WTC11 (cell line): Measurements from ENCODE around the gene DTNBP1. TPM values are rescaled to one million over a fixed set of nuclear protein-coding genes. Genes with fewer than 3 reads are reported as not detected.

Experiments
- ATAC-seq: fragments of 200-7000 bp; cut with Tn5 transposase; 2 replicates; pipeline ENCODE4 v1.10.0; 2021; ENCODE audit warnings: mild to moderate bottlenecking, moderate library complexity
- CTCF ChIA-PET: fragments of 300-600 bp; sonication (Branson Sonifier 250); formaldehyde crosslinking; loops from one replicate; lab custom pipeline; 2021; ENCODE audit warnings: antibody characterized with exemption; lab: Charles Lee
- POLR2A ChIA-PET: fragments of 350-600 bp; sonication (Branson Sonifier 250); formaldehyde crosslinking; loops from one replicate; lab custom pipeline; 2021; ENCODE audit warnings: antibody characterized with exemption; lab: Charles Lee
- DNase-seq: peaks from one replicate; pipeline ENCODE4 v3.0.0; 2021; ENCODE audit warnings: low spot score
- H3K27ac Mint-ChIP-seq: 2 replicates; pipeline ENCODE4 v1.8.0; 2021; ENCODE audit warnings: mixed read lengths
- H3K27me3 Mint-ChIP-seq: 2 replicates; pipeline ENCODE4 v1.8.0; 2021; ENCODE audit warnings: low read depth, mild to moderate bottlenecking, moderate library complexity, mixed read lengths
- H3K36me3 Mint-ChIP-seq: 2 replicates; pipeline ENCODE4 v1.8.0; 2021; ENCODE audit warnings: mixed read lengths
- H3K4me1 Mint-ChIP-seq: 2 replicates; pipeline ENCODE4 v1.8.0; 2022; ENCODE audit warnings: mixed read lengths
- H3K4me3 Mint-ChIP-seq: 2 replicates; pipeline ENCODE4 v1.8.0; 2021; ENCODE audit warnings: mild to moderate bottlenecking, moderate library complexity, mixed read lengths
- H3K9me3 Mint-ChIP-seq: 2 replicates; pipeline ENCODE4 v1.8.0; 2021; ENCODE audit warnings: mixed read lengths
- FOXJ3 ChIP-seq: sonication (generic); formaldehyde crosslinking; IDR thresholded peaks from 2 replicates; pipeline ENCODE4 v1.9.0; 2021; ENCODE audit warnings: missing genetic modification reagents, mild to moderate bottlenecking, borderline replicate concordance
- SOX15 ChIP-seq: fragments of 250-450 bp; sonication (Bioruptor Pico); IDR thresholded peaks from 2 replicates; pipeline ENCODE4 v1.9.0; 2021; ENCODE audit warnings: mild to moderate bottlenecking
- TCF7 ChIP-seq: sonication (generic); formaldehyde crosslinking; IDR thresholded peaks from 2 replicates; pipeline ENCODE4 v1.8.0; 2022; ENCODE audit warnings: mild to moderate bottlenecking, low read depth, missing genetic modification reagents, moderate library complexity
- TEAD4 ChIP-seq: sonication (generic); formaldehyde crosslinking; IDR thresholded peaks from 2 replicates; pipeline ENCODE4 v1.8.0; 2022; ENCODE audit warnings: mild to moderate bottlenecking, missing genetic modification reagents
- ZNF263 ChIP-seq: sonication (generic); formaldehyde crosslinking; IDR thresholded peaks from 2 replicates; pipeline ENCODE4 v1.8.1; 2022; ENCODE audit warnings: low read depth, mild to moderate bottlenecking, moderate library complexity, missing genetic modification reagents
- ZNF396 ChIP-seq: fragments of 250-450 bp; sonication (Bioruptor Pico); IDR thresholded peaks from 2 replicates; pipeline ENCODE4 v1.8.0; 2021; ENCODE audit warnings: mild to moderate bottlenecking, moderate library complexity, borderline replicate concordance
- total RNA-seq: library from RNA; stranded (reverse); gene quantifications from 3 replicates; pipeline ENCODE4 v1.2.3, GENCODE V29; 2021
- TF ChIP-seq, protein P1 (sequence below): sonication (generic); formaldehyde crosslinking; conservative IDR thresholded peaks from 2 replicates; pipeline ENCODE4 v1.8.1; 2022; ENCODE audit warnings: mild to moderate bottlenecking, missing genetic modification reagents
- TF ChIP-seq, protein P2 (sequence below): sonication (generic); formaldehyde crosslinking; IDR thresholded peaks from 2 replicates; pipeline ENCODE4 v1.8.0; 2022; ENCODE audit warnings: missing genetic modification reagents
- TF ChIP-seq, protein P3 (sequence below): fragments of 250-450 bp; sonication (Bioruptor Pico); IDR thresholded peaks from 2 replicates; pipeline ENCODE4 v2.1.2; 2022; ENCODE audit warnings: mild to moderate bottlenecking, moderate library complexity
- TF ChIP-seq, protein P4 (sequence below): fragments of 200-600 bp; IDR thresholded peaks from 2 replicates; pipeline ENCODE4 v1.8.0; 2022; ENCODE audit warnings: antibody characterized with exemption
- TF ChIP-seq, protein P5 (sequence below): sonication (generic); formaldehyde crosslinking; IDR thresholded peaks from 2 replicates; pipeline ENCODE4 v1.8.1; 2022; ENCODE audit warnings: missing genetic modification reagents, borderline replicate concordance
- TF ChIP-seq, protein P6 (sequence below): sonication (generic); formaldehyde crosslinking; IDR thresholded peaks from 2 replicates; pipeline ENCODE4 v1.8.0; 2022; ENCODE audit warnings: mild to moderate bottlenecking, missing genetic modification reagents
- TF ChIP-seq, protein P7 (sequence below): sonication (generic); formaldehyde crosslinking; IDR thresholded peaks from 2 replicates; pipeline ENCODE4 v1.8.0; 2022; ENCODE audit warnings: mild to moderate bottlenecking, missing genetic modification reagents
- TF ChIP-seq, protein P8 (sequence below): fragments of 250-450 bp; sonication (Bioruptor Pico); IDR thresholded peaks from 2 replicates; pipeline ENCODE4 v1.9.0; 2021; ENCODE audit warnings: moderate library complexity, mild to moderate bottlenecking, inconsistent platforms, borderline replicate concordance

DTNBP1 gene
- total RNA-seq, 1 experiment from 2014 or later = 15.1 TPM

DNA sequence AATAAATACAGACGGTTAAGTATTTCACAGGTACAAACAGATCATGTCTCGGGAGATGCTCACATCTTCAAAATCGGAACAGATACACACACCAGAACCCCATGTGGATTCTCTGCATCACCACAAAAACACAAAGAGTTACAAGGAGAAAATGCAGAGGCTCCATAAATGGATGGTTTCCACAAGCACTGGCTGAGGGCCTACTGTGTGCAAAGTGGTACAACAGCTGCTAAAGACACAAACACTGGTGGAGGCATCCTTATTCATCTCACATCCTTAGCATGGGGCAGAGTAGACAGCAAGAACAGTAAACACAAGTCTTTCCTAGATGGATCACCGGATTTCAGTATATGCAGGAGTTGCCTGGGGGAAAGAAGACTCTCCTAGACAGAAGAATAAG is 88.8 kb downstream of the DTNBP1 start:
- Mint-ChIP-seq H3K27ac (0 out of 2 replicates have a peak overlapping the region, but pooled peaks have one; percentile 17), H3K27me3 (no peaks in the 10 kb centered on the region), H3K9me3 (peaks cover 7% of the 10 kb centered on the region), H3K36me3 (0 out of 2 replicates have a peak, but pooled peaks cover 3% of the 10 kb centered on the region), H3K4me3 (no peak overlapping the region), H3K4me1 (peaks cover 47% of the 10 kb centered on the region)
- ChIA-PET CTCF (interaction anchor here (1.6 kb wide), 1 partner anchor 12 kb away, joined by 3 read pairs; no protein-coding TSS in a partner anchor), POLR2A (no interaction called here)
- DNase-seq (no peak), ATAC-seq (no peak)
- TF ChIP-seq TEAD4 (CRISPR knock-in tag) (no peak), FOXJ3 (CRISPR knock-in tag) (no peak), ZNF263 (no peak), ZNF396 (CRISPR knock-in tag) (no peak), TCF7 (no peak), SOX15 (CRISPR knock-in tag) (no peak)
- TF ChIP-seq, protein P1, sequence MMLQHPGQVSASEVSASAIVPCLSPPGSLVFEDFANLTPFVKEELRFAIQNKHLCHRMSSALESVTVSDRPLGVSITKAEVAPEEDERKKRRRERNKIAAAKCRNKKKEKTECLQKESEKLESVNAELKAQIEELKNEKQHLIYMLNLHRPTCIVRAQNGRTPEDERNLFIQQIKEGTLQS (CRISPR knock-in tag) = no peak
- TF ChIP-seq, protein P2, sequence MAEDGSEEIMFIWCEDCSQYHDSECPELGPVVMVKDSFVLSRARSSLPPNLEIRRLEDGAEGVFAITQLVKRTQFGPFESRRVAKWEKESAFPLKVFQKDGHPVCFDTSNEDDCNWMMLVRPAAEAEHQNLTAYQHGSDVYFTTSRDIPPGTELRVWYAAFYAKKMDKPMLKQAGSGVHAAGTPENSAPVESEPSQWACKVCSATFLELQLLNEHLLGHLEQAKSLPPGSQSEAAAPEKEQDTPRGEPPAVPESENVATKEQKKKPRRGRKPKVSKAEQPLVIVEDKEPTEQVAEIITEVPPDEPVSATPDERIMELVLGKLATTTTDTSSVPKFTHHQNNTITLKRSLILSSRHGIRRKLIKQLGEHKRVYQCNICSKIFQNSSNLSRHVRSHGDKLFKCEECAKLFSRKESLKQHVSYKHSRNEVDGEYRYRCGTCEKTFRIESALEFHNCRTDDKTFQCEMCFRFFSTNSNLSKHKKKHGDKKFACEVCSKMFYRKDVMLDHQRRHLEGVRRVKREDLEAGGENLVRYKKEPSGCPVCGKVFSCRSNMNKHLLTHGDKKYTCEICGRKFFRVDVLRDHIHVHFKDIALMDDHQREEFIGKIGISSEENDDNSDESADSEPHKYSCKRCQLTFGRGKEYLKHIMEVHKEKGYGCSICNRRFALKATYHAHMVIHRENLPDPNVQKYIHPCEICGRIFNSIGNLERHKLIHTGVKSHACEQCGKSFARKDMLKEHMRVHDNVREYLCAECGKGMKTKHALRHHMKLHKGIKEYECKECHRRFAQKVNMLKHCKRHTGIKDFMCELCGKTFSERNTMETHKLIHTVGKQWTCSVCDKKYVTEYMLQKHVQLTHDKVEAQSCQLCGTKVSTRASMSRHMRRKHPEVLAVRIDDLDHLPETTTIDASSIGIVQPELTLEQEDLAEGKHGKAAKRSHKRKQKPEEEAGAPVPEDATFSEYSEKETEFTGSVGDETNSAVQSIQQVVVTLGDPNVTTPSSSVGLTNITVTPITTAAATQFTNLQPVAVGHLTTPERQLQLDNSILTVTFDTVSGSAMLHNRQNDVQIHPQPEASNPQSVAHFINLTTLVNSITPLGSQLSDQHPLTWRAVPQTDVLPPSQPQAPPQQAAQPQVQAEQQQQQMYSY (CRISPR knock-in tag) = no peak
- TF ChIP-seq, protein P3, sequence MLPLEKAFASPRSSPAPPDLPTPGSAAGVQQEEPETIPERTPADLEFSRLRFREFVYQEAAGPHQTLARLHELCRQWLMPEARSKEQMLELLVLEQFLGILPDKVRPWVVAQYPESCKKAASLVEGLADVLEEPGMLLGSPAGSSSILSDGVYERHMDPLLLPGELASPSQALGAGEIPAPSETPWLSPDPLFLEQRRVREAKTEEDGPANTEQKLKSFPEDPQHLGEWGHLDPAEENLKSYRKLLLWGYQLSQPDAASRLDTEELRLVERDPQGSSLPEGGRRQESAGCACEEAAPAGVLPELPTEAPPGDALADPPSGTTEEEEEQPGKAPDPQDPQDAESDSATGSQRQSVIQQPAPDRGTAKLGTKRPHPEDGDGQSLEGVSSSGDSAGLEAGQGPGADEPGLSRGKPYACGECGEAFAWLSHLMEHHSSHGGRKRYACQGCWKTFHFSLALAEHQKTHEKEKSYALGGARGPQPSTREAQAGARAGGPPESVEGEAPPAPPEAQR (CRISPR knock-in tag) = no peak
- TF ChIP-seq, protein P4, sequence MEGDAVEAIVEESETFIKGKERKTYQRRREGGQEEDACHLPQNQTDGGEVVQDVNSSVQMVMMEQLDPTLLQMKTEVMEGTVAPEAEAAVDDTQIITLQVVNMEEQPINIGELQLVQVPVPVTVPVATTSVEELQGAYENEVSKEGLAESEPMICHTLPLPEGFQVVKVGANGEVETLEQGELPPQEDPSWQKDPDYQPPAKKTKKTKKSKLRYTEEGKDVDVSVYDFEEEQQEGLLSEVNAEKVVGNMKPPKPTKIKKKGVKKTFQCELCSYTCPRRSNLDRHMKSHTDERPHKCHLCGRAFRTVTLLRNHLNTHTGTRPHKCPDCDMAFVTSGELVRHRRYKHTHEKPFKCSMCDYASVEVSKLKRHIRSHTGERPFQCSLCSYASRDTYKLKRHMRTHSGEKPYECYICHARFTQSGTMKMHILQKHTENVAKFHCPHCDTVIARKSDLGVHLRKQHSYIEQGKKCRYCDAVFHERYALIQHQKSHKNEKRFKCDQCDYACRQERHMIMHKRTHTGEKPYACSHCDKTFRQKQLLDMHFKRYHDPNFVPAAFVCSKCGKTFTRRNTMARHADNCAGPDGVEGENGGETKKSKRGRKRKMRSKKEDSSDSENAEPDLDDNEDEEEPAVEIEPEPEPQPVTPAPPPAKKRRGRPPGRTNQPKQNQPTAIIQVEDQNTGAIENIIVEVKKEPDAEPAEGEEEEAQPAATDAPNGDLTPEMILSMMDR = no peak
- TF ChIP-seq, protein P5, sequence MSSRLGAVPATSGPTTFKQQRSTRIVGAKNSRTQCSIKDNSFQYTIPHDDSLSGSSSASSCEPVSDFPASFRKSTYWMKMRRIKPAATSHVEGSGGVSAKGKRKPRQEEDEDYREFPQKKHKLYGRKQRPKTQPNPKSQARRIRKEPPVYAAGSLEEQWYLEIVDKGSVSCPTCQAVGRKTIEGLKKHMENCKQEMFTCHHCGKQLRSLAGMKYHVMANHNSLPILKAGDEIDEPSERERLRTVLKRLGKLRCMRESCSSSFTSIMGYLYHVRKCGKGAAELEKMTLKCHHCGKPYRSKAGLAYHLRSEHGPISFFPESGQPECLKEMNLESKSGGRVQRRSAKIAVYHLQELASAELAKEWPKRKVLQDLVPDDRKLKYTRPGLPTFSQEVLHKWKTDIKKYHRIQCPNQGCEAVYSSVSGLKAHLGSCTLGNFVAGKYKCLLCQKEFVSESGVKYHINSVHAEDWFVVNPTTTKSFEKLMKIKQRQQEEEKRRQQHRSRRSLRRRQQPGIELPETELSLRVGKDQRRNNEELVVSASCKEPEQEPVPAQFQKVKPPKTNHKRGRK (CRISPR knock-in tag) = no peak
- TF ChIP-seq, protein P6, sequence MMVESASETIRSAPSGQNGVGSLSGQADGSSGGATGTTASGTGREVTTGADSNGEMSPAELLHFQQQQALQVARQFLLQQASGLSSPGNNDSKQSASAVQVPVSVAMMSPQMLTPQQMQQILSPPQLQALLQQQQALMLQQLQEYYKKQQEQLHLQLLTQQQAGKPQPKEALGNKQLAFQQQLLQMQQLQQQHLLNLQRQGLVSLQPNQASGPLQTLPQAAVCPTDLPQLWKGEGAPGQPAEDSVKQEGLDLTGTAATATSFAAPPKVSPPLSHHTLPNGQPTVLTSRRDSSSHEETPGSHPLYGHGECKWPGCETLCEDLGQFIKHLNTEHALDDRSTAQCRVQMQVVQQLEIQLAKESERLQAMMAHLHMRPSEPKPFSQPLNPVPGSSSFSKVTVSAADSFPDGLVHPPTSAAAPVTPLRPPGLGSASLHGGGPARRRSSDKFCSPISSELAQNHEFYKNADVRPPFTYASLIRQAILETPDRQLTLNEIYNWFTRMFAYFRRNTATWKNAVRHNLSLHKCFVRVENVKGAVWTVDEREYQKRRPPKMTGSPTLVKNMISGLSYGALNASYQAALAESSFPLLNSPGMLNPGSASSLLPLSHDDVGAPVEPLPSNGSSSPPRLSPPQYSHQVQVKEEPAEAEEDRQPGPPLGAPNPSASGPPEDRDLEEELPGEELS (CRISPR knock-in tag) = no peak
- TF ChIP-seq, protein P7, sequence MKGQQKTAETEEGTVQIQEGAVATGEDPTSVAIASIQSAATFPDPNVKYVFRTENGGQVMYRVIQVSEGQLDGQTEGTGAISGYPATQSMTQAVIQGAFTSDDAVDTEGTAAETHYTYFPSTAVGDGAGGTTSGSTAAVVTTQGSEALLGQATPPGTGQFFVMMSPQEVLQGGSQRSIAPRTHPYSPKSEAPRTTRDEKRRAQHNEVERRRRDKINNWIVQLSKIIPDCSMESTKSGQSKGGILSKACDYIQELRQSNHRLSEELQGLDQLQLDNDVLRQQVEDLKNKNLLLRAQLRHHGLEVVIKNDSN = no peak
- TF ChIP-seq, protein P8, sequence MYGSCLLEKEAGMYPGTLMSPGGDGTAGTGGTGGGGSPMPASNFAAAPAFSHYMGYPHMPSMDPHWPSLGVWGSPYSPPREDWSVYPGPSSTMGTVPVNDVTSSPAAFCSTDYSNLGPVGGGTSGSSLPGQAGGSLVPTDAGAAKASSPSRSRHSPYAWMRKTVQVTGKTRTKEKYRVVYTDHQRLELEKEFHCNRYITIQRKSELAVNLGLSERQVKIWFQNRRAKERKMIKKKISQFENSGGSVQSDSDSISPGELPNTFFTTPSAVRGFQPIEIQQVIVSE (CRISPR knock-in tag) = no peak
